ENCODE data around the gene AKAP6.

DNA sequence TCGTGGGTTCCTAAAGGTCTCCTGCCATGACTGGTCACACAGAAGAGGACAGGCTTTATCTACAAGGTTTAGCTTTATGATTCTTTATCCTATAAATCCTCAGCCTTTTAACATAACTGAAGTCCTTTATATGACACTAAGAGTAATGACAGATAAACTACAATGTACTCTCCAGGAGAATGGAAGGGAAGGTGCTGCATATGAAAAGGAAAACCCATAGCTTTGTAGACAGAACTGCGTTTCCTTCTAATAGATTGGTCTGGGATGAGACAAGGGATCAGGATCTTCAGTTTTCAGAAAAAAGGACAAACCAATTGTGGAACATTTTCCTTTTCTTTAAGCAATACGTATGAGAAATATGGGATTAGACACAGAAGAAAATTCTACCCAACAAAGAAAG lies 408.5 kb downstream of the AKAP6 start:
- no peak for TF ChIP-seq SIN3A (IDR thresholded peaks at IDR 0.05; ENCODE audit: low read depth)
- TF ChIP-seq, protein P1, sequence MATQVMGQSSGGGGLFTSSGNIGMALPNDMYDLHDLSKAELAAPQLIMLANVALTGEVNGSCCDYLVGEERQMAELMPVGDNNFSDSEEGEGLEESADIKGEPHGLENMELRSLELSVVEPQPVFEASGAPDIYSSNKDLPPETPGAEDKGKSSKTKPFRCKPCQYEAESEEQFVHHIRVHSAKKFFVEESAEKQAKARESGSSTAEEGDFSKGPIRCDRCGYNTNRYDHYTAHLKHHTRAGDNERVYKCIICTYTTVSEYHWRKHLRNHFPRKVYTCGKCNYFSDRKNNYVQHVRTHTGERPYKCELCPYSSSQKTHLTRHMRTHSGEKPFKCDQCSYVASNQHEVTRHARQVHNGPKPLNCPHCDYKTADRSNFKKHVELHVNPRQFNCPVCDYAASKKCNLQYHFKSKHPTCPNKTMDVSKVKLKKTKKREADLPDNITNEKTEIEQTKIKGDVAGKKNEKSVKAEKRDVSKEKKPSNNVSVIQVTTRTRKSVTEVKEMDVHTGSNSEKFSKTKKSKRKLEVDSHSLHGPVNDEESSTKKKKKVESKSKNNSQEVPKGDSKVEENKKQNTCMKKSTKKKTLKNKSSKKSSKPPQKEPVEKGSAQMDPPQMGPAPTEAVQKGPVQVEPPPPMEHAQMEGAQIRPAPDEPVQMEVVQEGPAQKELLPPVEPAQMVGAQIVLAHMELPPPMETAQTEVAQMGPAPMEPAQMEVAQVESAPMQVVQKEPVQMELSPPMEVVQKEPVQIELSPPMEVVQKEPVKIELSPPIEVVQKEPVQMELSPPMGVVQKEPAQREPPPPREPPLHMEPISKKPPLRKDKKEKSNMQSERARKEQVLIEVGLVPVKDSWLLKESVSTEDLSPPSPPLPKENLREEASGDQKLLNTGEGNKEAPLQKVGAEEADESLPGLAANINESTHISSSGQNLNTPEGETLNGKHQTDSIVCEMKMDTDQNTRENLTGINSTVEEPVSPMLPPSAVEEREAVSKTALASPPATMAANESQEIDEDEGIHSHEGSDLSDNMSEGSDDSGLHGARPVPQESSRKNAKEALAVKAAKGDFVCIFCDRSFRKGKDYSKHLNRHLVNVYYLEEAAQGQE (IDR thresholded peaks at IDR 0.05; ENCODE audit: low read depth), result no peak
- TF ChIP-seq, protein P2, sequence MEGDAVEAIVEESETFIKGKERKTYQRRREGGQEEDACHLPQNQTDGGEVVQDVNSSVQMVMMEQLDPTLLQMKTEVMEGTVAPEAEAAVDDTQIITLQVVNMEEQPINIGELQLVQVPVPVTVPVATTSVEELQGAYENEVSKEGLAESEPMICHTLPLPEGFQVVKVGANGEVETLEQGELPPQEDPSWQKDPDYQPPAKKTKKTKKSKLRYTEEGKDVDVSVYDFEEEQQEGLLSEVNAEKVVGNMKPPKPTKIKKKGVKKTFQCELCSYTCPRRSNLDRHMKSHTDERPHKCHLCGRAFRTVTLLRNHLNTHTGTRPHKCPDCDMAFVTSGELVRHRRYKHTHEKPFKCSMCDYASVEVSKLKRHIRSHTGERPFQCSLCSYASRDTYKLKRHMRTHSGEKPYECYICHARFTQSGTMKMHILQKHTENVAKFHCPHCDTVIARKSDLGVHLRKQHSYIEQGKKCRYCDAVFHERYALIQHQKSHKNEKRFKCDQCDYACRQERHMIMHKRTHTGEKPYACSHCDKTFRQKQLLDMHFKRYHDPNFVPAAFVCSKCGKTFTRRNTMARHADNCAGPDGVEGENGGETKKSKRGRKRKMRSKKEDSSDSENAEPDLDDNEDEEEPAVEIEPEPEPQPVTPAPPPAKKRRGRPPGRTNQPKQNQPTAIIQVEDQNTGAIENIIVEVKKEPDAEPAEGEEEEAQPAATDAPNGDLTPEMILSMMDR (IDR thresholded peaks at IDR 0.05 in 2 of 3, conservative IDR thresholded peaks at IDR 0.05 in 1 of 3; ENCODE audit: borderline replicate concordance in 1 of 3, insufficient read depth in 1 of 3, low read depth in 2 of 3, low read length in 2 of 3), result no peak
- no peak for TF ChIP-seq ZFX (IDR thresholded peaks at IDR 0.05)
- TF ChIP-seq ZNF274 (IDR thresholded peaks at IDR 0.05; ENCODE audit: low read depth, low read length), result no peak
- TF ChIP-seq TCF7L2 (IDR thresholded peaks at IDR 0.05; ENCODE audit: borderline replicate concordance, extremely low read depth, insufficient read depth, insufficient read length), result no peak
- TF ChIP-seq POLR2AphosphoS5 (IDR thresholded peaks at IDR 0.05; ENCODE audit: low read depth, low read length), result no peak
